GM19397 (cell line): ENCODE data around the gene CECR2.

Source experiments
- ATAC-seq: cut with Tn5 transposase; IDR thresholded peaks from one replicate; pipeline ENCODE4 v1.9.1; 2021; ENCODE audit warnings: mild to moderate bottlenecking, moderate library complexity; ENCODE audit not compliant: unreplicated experiment

CECR2 gene

GRCh38 chr22:17590586-17590985 lies 221.3 kb downstream of the CECR2 start:
- no peak for ATAC-seq

DNA sequence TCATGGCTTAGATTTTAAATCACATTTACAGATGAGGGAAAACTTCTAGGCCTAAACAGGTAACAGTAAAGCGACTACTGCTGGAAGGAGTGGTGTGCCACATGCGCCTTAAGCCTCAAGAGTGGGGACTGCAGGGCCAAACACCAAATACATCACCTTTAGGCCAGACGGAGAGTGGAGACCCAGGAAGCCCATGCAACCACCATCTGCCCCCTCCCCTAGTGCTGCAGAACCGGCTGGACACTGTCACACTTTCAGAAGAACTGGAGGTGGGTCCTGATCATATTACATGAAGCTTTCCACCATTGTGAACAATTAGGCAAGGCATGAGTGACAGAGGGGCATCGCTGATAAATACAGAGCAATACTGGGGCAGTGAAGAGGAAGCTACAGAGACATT lies 222.9 kb downstream of the CECR2 start:
- no peak for ATAC-seq

GRCh38 chr22:17596226-17596625 lies 227.0 kb downstream of the CECR2 start:
- no peak for ATAC-seq

DNA sequence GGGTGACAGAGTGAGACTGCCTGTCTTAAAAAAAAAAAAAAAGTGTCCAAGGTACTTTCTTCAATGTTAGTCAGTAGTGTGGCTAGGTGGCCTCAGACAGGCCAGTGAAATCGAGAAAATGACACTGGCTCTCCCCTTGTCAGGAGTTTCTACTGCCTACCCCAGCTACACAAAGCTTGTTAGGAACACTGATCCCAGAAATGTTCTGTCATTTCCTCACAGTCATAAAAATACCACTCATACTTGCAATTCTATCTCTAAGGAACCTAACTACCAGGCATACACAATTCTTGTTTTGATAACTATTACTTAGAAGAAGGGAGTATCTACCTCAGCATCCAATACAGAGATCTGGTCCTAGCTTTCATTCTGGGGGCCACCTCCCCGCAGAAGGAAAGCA lies 228.0 kb downstream of the CECR2 start:
- ATAC-seq = no peak

- no peak for ATAC-seq
Measured at GRCh38 chr22:17598318-17598717, 229.1 kb downstream of the CECR2 start.

DNA sequence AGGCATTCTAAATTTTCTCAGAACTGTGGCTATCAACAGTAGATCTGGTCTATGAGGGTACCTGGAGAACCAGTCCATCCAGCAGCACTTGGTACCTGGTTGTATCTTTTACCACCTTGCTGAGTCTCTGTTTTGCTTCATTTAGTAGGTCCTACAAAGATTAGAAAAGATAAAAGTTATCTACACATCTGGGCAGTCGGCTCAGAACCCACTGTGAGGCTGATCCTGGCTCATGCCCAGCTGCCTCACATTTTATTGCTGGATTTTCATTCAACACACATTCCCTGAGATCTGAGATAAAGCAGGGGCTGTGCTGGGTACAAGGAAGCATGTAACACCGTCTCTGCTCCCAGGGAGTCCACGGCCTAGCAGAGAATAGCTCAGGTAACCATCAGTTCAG lies 231.8 kb downstream of the CECR2 start:
- no peak for ATAC-seq

DNA sequence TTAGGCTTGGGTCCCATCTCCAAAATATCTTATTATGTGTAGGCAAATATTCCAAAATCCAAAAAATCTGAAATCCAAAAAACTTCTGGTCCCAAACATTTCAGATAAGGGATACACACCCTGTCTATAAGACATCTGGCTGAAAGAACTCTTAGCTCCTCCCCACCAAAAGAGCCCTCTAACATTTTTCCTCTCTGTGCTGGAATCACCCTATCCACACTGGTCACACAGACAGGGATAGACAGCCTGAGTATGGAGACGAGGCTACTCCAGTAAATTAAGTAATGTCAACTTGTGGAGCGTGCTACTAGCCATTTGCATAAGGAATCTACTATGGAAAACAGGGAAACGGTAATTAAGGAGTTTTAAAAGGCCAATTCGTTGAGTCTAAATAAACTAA lies 234.4 kb downstream of the CECR2 start:
- no peak for ATAC-seq

- ATAC-seq = no peak
Measured at GRCh38 chr22:17606496-17606895, 237.2 kb downstream of the CECR2 start.
